Measurements from ENCODE around the gene SLC10A4.

DNA sequence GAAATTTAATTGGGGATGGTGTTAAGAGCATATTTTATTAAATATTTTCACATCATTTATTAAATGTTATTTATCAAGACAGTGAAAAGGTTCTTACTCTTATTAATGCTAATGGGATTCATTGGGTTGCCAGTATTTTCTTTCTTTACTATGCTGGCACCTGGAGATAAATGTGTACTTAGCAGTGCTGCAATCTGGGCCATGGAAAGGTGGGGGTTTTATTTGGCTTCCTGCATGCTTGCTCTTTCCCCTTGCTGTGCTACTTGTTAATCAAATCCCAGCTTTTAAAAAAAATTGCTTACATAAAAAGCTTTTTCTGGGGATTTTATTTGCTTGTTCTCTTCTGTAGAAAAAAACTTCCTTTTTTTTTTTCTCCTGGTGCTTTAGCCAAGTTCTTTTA lies 55.2 kb downstream of the SLC10A4 start:
- no peak for TF ChIP-seq POLR2A (IDR thresholded peaks at IDR 0.05)
- TF ChIP-seq, protein P1, sequence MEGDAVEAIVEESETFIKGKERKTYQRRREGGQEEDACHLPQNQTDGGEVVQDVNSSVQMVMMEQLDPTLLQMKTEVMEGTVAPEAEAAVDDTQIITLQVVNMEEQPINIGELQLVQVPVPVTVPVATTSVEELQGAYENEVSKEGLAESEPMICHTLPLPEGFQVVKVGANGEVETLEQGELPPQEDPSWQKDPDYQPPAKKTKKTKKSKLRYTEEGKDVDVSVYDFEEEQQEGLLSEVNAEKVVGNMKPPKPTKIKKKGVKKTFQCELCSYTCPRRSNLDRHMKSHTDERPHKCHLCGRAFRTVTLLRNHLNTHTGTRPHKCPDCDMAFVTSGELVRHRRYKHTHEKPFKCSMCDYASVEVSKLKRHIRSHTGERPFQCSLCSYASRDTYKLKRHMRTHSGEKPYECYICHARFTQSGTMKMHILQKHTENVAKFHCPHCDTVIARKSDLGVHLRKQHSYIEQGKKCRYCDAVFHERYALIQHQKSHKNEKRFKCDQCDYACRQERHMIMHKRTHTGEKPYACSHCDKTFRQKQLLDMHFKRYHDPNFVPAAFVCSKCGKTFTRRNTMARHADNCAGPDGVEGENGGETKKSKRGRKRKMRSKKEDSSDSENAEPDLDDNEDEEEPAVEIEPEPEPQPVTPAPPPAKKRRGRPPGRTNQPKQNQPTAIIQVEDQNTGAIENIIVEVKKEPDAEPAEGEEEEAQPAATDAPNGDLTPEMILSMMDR (IDR thresholded peaks at IDR 0.05), result no peak
